Measurements from ENCODE around the gene CCNT2.
"Not testable (repeated sequence)": the region's sequence is repeated elsewhere in the genome, so short reads cannot be mapped to it uniquely, and the experiment has no call there.

CCNT2 gene

DNA sequence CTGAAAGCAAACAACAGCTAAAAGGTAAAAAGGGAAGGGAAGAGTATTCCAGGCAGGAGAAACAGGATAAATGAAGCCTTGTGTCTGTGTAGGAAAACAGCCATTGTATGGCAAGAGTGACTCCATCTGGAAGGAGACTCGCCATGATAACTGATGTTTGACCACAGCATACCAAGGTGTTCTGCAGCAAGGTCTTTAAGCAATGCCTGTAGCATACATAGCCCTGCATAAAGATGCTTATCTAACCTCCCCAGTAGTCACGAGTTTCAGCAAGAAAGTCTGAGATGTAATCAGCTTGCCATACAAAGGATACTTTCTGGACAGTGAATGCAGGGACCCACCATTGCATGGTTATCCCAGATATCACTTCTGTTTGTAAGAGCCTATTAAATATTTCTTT lies 11.9 kb upstream of the CCNT2 start:
- TF ChIP-seq TCF4 (CRISPR knock-in tag; IDR thresholded peaks at IDR 0.05; ENCODE audit: borderline replicate concordance) = no peak
- no peak for ATAC-seq

DNA sequence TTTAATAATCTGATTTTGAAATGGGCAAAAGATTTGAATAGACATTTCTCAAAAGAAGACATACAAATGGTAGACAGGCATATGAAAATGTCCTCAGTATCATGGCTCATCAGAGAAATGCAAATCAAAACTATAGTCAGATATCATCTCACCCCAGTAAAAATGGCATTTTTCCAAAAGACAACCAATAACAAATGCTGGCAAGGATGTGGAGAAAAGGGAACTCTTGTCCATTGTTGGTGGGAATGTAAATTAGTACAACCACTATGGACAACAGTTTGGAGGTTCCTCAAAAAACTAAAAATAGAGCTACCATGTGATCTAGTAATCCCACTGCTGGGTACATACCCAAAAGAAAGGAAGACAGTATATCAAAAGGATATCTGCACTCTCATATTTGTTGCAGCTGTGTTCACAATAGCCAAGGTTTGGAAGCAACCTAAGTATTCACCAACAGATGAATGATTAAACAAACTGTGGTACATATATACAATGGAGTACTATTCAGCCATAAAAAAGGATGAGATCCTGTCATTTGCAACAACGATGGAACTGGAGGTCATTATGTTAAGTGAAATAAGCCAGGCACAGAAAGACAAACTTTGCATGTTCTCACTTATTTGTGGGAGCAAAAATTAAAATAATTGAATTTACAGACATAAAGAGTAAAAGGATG lies 11.0 kb upstream of the CCNT2 start:
- not testable (repeated sequence) for ATAC-seq
- peak; percentile 94 for TF ChIP-seq ZNF8 (CRISPR knock-in tag; IDR thresholded peaks at IDR 0.05)

DNA sequence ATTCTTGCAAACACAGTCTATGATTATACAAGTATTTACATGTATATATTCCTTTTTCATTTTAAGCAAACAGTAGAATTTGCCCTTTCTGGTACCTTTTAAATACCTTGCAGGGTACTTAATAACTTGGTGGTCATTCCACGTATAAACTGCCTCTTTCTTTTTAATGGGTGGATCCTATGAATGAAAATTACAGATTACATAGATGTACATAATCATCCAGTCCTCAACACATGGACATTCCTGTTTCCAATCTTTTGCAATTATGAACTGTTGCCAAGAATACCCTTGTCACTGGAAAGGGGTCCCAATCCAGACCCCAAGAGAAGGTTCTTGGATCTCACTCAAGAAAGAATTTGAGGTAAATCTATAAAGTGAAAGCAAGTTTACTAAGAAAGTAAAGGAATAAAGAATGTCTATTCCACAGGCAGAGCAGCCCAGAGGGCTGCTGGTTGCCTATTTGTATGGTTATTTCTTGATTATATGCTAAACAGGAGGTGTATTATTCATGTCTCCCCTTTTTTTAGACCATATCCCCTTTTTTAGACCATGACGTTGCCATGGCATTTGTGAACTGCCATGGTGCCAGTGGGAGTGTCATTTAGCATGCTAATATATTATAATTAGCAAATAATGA lies 7.7 kb upstream of the CCNT2 start:
- no peak for TF ChIP-seq GLIS3 (CRISPR knock-in tag; IDR thresholded peaks at IDR 0.05)
- no peak for TF ChIP-seq BACH2 (CRISPR knock-in tag; IDR thresholded peaks at IDR 0.05; ENCODE audit: borderline replicate concordance)
- TF ChIP-seq ISL1 (CRISPR knock-in tag; IDR thresholded peaks at IDR 0.05) = no peak
- no peak for TF ChIP-seq TCF4 (CRISPR knock-in tag; IDR thresholded peaks at IDR 0.05; ENCODE audit: borderline replicate concordance)
- no peak for TF ChIP-seq PPARA (CRISPR knock-in tag; IDR thresholded peaks at IDR 0.05; ENCODE audit: borderline replicate concordance)
- TF ChIP-seq, protein P1, sequence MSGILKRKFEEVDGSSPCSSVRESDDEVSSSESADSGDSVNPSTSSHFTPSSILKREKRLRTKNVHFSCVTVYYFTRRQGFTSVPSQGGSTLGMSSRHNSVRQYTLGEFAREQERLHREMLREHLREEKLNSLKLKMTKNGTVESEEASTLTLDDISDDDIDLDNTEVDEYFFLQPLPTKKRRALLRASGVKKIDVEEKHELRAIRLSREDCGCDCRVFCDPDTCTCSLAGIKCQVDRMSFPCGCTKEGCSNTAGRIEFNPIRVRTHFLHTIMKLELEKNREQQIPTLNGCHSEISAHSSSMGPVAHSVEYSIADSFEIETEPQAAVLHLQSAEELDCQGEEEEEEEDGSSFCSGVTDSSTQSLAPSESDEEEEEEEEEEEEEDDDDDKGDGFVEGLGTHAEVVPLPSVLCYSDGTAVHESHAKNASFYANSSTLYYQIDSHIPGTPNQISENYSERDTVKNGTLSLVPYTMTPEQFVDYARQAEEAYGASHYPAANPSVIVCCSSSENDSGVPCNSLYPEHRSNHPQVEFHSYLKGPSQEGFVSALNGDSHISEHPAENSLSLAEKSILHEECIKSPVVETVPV (CRISPR knock-in tag; IDR thresholded peaks at IDR 0.05) = no peak
- no peak for TF ChIP-seq ZC3H10 (CRISPR knock-in tag; IDR thresholded peaks at IDR 0.05)
- no peak for TF ChIP-seq ZNF565 (CRISPR knock-in tag; conservative IDR thresholded peaks at IDR 0.05; ENCODE audit: low read depth)
- no peak for TF ChIP-seq OSR1 (CRISPR knock-in tag; IDR thresholded peaks at IDR 0.05)
- TF ChIP-seq ZNF8 (CRISPR knock-in tag; IDR thresholded peaks at IDR 0.05) = no peak
- no peak for TF ChIP-seq ZNF70 (CRISPR knock-in tag; IDR thresholded peaks at IDR 0.05)
- no peak for TF ChIP-seq RARB (CRISPR knock-in tag; IDR thresholded peaks at IDR 0.05)
- TF ChIP-seq, protein P2, sequence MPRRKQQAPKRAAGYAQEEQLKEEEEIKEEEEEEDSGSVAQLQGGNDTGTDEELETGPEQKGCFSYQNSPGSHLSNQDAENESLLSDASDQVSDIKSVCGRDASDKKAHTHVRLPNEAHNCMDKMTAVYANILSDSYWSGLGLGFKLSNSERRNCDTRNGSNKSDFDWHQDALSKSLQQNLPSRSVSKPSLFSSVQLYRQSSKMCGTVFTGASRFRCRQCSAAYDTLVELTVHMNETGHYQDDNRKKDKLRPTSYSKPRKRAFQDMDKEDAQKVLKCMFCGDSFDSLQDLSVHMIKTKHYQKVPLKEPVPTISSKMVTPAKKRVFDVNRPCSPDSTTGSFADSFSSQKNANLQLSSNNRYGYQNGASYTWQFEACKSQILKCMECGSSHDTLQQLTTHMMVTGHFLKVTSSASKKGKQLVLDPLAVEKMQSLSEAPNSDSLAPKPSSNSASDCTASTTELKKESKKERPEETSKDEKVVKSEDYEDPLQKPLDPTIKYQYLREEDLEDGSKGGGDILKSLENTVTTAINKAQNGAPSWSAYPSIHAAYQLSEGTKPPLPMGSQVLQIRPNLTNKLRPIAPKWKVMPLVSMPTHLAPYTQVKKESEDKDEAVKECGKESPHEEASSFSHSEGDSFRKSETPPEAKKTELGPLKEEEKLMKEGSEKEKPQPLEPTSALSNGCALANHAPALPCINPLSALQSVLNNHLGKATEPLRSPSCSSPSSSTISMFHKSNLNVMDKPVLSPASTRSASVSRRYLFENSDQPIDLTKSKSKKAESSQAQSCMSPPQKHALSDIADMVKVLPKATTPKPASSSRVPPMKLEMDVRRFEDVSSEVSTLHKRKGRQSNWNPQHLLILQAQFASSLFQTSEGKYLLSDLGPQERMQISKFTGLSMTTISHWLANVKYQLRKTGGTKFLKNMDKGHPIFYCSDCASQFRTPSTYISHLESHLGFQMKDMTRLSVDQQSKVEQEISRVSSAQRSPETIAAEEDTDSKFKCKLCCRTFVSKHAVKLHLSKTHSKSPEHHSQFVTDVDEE (CRISPR knock-in tag; IDR thresholded peaks at IDR 0.05) = no peak
- no peak for TF ChIP-seq TOX (CRISPR knock-in tag; IDR thresholded peaks at IDR 0.05; ENCODE audit: borderline replicate concordance)
- TF ChIP-seq, protein P3, sequence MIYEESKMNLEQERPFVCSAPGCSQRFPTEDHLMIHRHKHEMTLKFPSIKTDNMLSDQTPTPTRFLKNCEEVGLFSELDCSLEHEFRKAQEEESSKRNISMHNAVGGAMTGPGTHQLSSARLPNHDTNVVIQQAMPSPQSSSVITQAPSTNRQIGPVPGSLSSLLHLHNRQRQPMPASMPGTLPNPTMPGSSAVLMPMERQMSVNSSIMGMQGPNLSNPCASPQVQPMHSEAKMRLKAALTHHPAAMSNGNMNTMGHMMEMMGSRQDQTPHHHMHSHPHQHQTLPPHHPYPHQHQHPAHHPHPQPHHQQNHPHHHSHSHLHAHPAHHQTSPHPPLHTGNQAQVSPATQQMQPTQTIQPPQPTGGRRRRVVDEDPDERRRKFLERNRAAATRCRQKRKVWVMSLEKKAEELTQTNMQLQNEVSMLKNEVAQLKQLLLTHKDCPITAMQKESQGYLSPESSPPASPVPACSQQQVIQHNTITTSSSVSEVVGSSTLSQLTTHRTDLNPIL (CRISPR knock-in tag; IDR thresholded peaks at IDR 0.05; ENCODE audit: low read depth) = no peak
- TF ChIP-seq ESRRG (CRISPR knock-in tag; IDR thresholded peaks at IDR 0.05) = no peak
- no peak for TF ChIP-seq CSDC2 (CRISPR knock-in tag; IDR thresholded peaks at IDR 0.05)
- no peak for TF ChIP-seq ZFP3 (CRISPR knock-in tag; IDR thresholded peaks at IDR 0.05)
- TF ChIP-seq ARNTL (CRISPR knock-in tag; IDR thresholded peaks at IDR 0.05; ENCODE audit: borderline replicate concordance, low read depth) = no peak
- ATAC-seq = no peak

DNA sequence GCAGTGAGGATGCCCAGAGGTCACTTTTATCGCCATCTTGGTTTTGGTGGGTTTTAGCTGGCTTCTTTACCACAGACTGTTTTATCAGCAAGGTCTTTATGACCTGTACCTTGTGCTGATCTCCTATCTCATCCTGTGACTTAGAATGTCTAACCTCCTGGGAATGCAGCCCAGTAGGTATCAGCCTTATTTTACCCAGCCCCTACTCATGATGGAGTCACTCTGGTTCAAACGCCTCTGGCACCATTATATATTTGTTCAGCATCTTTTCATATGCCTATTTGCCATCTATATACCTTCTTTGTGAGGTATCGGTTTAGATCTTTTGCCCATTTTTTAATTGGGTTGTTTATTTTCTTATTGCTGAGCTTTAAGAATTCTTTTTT lies 7.2 kb upstream of the CCNT2 start:
- no peak for ATAC-seq
- no peak for TF ChIP-seq ESRRG (CRISPR knock-in tag; IDR thresholded peaks at IDR 0.05)
- no peak for TF ChIP-seq ZFP3 (CRISPR knock-in tag; IDR thresholded peaks at IDR 0.05)
- no peak for TF ChIP-seq ZC3H10 (CRISPR knock-in tag; IDR thresholded peaks at IDR 0.05)
- TF ChIP-seq TOX (CRISPR knock-in tag; IDR thresholded peaks at IDR 0.05; ENCODE audit: borderline replicate concordance) = no peak
- TF ChIP-seq ZNF565 (CRISPR knock-in tag; conservative IDR thresholded peaks at IDR 0.05; ENCODE audit: low read depth) = no peak
- no peak for TF ChIP-seq ZFP30 (CRISPR knock-in tag; IDR thresholded peaks at IDR 0.05)
- no peak for TF ChIP-seq GLIS3 (CRISPR knock-in tag; IDR thresholded peaks at IDR 0.05)
- no peak for TF ChIP-seq RARB (CRISPR knock-in tag; IDR thresholded peaks at IDR 0.05)
- TF ChIP-seq ZNF8 (CRISPR knock-in tag; IDR thresholded peaks at IDR 0.05) = no peak
- no peak for TF ChIP-seq OSR1 (CRISPR knock-in tag; IDR thresholded peaks at IDR 0.05)
- TF ChIP-seq, protein P4, sequence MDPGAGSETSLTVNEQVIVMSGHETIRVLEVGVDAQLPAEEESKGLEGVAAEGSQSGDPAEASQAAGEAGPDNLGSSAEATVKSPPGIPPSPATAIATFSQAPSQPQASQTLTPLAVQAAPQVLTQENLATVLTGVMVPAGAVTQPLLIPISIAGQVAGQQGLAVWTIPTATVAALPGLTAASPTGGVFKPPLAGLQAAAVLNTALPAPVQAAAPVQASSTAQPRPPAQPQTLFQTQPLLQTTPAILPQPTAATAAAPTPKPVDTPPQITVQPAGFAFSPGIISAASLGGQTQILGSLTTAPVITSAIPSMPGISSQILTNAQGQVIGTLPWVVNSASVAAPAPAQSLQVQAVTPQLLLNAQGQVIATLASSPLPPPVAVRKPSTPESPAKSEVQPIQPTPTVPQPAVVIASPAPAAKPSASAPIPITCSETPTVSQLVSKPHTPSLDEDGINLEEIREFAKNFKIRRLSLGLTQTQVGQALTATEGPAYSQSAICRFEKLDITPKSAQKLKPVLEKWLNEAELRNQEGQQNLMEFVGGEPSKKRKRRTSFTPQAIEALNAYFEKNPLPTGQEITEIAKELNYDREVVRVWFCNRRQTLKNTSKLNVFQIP (CRISPR knock-in tag; IDR thresholded peaks at IDR 0.05; ENCODE audit: borderline replicate concordance, low read depth) = no peak
- no peak for TF ChIP-seq ZNF70 (CRISPR knock-in tag; IDR thresholded peaks at IDR 0.05)
- no peak for TF ChIP-seq PPARA (CRISPR knock-in tag; IDR thresholded peaks at IDR 0.05; ENCODE audit: borderline replicate concordance)
- TF ChIP-seq, protein P2 (CRISPR knock-in tag; IDR thresholded peaks at IDR 0.05) = no peak
